ENCODE results near the gene ECHDC3. TPM values are rescaled to one million over a fixed set of nuclear protein-coding genes. Genes with fewer than 3 reads are reported as not detected.

Gene ECHDC3
- total and polyA plus RNA-seq, 10 of the 15 experiments (the other 5 are each of a cell fraction or from before 2014, with no cell fraction given), result 0.16 to 10.0 (median 6.0) TPM

- TF ChIP-seq, protein P1, sequence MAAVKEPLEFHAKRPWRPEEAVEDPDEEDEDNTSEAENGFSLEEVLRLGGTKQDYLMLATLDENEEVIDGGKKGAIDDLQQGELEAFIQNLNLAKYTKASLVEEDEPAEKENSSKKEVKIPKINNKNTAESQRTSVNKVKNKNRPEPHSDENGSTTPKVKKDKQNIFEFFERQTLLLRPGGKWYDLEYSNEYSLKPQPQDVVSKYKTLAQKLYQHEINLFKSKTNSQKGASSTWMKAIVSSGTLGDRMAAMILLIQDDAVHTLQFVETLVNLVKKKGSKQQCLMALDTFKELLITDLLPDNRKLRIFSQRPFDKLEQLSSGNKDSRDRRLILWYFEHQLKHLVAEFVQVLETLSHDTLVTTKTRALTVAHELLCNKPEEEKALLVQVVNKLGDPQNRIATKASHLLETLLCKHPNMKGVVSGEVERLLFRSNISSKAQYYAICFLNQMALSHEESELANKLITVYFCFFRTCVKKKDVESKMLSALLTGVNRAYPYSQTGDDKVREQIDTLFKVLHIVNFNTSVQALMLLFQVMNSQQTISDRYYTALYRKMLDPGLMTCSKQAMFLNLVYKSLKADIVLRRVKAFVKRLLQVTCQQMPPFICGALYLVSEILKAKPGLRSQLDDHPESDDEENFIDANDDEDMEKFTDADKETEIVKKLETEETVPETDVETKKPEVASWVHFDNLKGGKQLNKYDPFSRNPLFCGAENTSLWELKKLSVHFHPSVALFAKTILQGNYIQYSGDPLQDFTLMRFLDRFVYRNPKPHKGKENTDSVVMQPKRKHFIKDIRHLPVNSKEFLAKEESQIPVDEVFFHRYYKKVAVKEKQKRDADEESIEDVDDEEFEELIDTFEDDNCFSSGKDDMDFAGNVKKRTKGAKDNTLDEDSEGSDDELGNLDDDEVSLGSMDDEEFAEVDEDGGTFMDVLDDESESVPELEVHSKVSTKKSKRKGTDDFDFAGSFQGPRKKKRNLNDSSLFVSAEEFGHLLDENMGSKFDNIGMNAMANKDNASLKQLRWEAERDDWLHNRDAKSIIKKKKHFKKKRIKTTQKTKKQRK (IDR thresholded peaks at IDR 0.05; ENCODE audit: low read depth, low read length), result no peak
These were observed 64.5 kb downstream of the ECHDC3 start (continued) for GRCh38 chr10:11806706-11807105.

DNA sequence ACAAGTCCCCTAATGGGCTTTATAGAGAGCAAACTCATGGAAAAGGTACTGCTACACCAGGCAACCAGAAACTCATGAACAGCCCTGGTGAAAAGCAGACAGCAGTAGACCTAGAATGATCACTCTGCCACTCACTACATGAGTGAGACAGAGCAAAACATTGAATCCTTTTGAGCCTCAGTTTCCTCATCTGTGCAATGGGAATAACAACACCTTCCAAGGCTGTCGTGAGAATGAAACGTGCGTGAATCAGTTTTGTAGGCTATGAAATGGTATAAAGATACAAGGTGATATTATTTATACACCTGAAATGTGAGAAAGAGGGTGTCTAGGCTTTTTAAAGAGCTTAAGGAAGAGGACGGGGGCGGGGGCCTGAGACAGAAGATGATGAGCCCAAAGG is 66.6 kb downstream of the ECHDC3 start:
- CTCF ChIA-PET, result interaction anchor here (2.3 kb wide), 1 partner anchor 11 kb away, joined by 8 read pairs; no protein-coding TSS in a partner anchor
- SMC1A ChIA-PET (ENCODE audit: uncharacterized antibody, unreplicated experiment), result no interaction called here
- H4K20me1 ChIP-seq (ENCODE audit: control insufficient read depth, insufficient read depth), result no peaks in the 10 kb centered on the region
- no peak overlapping the region for H3K4me3 ChIP-seq
- in situ Hi-C loops (cut with MboI), result no loop called here
- no peak overlapping the region for H3K27ac ChIP-seq (ENCODE audit: control insufficient read depth, insufficient read depth)
- no peak overlapping the region for H3K9ac ChIP-seq (ENCODE audit: control insufficient read depth, insufficient read depth, low read length)
- H2AFZ ChIP-seq (ENCODE audit: control insufficient read depth, low read depth, low read length), result no peak overlapping the region
- DNase-seq (ENCODE audit: low read depth, low spot score) (no peak), FAIRE-seq (no peak), ATAC-seq (no peak)
- H3K9me3 ChIP-seq (replicated peaks; ENCODE audit: control insufficient read depth, insufficient read depth, low read length), result no peaks in the 10 kb centered on the region
- WGBS (ENCODE audit: insufficient coverage, insufficient replicate concordance, low lambda C conversion rate, missing lambda C conversion rate), result 53% methylated on average over 5 of the region's 5 CpGs
- intact Hi-C loops (cut with micrococcal nuclease; ENCODE audit: unreplicated experiment), result no loop called here
- no peaks in the 10 kb centered on the region for H3K79me2 ChIP-seq (ENCODE audit: control insufficient read depth, insufficient read depth, low read length)
- BruUV-seq (replicated peaks), result no TSS peak
- POLR2A ChIA-PET, result interaction anchor here (0.7 kb wide), 1 partner anchor 10 kb away, joined by 3 read pairs; no protein-coding TSS in a partner anchor
- no peaks in the 10 kb centered on the region for H3K36me3 ChIP-seq (ENCODE audit: control insufficient read depth in 2 of 2, insufficient read depth in 2 of 2, low read length in 1 of 2)
- H3K4me1 ChIP-seq (ENCODE audit: control insufficient read depth, insufficient read depth, low read length), result no peaks in the 10 kb centered on the region
- H3K27me3 ChIP-seq (replicated peaks in 1 of 2; ENCODE audit: control insufficient read depth in 2 of 2, insufficient read depth in 2 of 2, low read length in 1 of 2), result peaks cover 0 to 1% of the 10 kb centered on the region in 2 experiments; a peak in 2 of 4 replicates
- no peak overlapping the region for H3K4me2 ChIP-seq (ENCODE audit: control insufficient read depth, insufficient read depth)
- RAD21 ChIA-PET (ENCODE audit: unreplicated experiment), result no interaction called here
- no peak for TF ChIP-seq CEBPB (IDR thresholded peaks at IDR 0.05; ENCODE audit: borderline replicate concordance in 1 of 2, low read depth in 2 of 2, low read length in 2 of 2)
- no peak for TF ChIP-seq ZNF217 (IDR thresholded peaks at IDR 0.05)
- TF ChIP-seq ZBTB33 (IDR thresholded peaks at IDR 0.05), result no peak
- TF ChIP-seq SMARCA5 (IDR thresholded peaks at IDR 0.05), result no peak
- TF ChIP-seq SIN3A (IDR thresholded peaks at IDR 0.05; ENCODE audit: low read depth, low read length), result no peak
- no peak for TF ChIP-seq NRF1 (conservative IDR thresholded peaks at IDR 0.05; ENCODE audit: low read depth, low read length)
